Limb (tissue), 2 donors: Measurements from ENCODE around the gene FAM221B.

Experiments
- DNase-seq, 2 donors: peaks; one replicate each; pipeline ENCODE4 v3.0.0-alpha.2; 2016; ENCODE audit errors: extremely low spot score in 2 of 2

FAM221B gene

GRCh38 chr9:35847792-35848572 is 19.4 kb upstream of the FAM221B start:
- DNase-seq: peak in 1 of 2 donors; percentile 23

GRCh38 chr9:35845824-35846771 is 17.6 kb upstream of the FAM221B start:
- no peak for DNase-seq

- peak in 1 of 2 donors; percentile 90 for DNase-seq
Observed at GRCh38 chr9:35844628-35845270, 16.2 kb upstream of the FAM221B start.

DNA sequence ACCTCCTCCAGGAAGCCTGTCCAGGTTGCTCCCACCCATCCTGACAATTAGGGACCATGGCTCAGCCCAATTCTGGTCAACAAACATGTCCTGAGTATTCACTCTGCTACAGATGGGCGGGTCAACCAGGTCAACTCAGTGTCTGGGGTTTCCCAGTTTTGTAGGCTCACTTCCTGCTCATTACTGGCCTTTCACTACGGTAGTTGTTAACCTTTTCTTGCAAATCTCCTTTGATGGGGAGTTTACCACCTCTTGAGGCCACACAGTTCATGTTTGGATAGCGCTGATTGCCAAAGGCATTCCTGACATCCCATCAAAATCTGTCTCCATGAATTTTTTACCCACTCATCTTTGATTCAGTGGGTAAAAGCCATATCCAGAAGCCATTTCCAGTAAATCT is 14.3 kb upstream of the FAM221B start:
- no peak for DNase-seq

DNA sequence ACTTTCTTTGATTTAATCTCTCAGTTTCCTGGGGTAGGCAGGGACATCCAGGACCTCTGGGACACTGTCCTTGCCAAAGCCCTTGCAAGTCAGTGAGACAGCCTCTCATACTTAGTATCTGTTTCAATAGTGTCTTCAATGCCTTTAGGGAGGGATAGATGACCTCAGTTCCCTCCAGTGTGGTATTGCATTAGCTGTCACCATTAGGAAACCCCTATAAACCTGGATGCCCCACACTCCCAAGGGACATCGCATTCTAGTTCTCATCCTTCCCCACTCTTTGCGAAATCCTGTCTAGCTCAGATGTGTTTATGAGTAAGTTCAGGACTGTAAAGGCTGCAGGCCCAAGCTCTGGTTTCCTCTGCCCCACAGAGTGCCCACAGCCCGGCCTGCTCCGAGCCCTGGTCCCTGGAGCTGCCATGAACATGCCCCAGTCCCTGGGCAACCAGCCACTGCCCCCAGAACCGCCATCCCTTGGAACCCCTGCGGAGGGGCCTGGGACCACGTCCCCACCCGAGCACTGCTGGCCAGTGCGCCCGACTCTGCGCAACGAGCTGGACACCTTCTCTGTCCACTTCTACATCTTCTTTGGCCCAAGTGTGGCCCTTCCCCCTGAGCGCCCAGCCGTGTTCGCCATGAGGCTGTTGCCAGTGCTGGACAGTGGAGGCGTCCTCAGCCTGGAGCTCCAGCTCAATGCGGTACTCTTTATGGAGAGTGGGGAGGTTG is 13.7 kb upstream of the FAM221B start:
- no peak for DNase-seq

- DNase-seq: no peak
Observed at GRCh38 chr9:35841645-35841900, 13.0 kb upstream of the FAM221B start.

GRCh38 chr9:35840881-35841644 is 12.5 kb upstream of the FAM221B start:
- no peak for DNase-seq

DNA sequence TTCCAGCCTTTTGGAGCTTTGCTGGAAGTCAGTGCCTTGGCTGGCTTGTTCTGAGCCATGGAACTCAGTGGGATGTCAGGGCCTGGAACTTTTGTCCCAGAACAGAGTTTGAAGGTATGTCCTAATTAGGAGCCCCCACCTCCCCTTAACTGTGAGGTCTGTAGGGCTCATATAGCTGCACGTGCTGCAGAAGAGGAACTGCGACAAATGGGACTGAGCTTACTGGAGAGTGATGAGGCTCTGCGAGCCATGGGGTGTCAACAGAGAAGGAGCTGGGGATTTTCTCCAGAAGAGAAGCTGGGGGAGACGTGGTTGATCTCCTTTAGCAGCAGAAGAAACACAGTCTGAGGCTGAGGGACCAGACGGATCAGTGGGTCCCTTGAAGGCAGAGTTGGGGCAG is 11.4 kb upstream of the FAM221B start:
- no peak for DNase-seq

DNA sequence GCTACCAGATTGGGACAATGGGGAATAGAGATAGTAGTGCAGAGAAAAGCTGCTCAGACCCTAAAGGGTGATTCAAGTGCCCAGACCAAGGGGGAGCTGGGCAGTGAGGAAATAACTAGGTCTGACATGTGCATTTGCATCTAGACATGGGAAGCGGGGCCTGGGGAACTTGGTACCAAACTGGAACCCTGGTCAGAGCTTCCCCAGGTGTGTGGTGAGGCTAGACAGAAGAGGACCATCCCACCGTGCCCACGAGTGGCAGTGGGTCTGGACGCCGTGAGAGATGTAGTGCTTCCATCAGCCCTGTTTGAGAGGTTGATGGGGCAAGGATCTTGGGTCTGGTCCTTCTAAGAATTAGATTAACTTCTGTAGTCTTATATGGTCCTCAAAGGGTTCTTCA is 8.1 kb upstream of the FAM221B start:
- no peak for DNase-seq

- no peak for DNase-seq
Observed at GRCh38 chr9:35835766-35836165, 7.2 kb upstream of the FAM221B start.

- no peak for DNase-seq
Observed at GRCh38 chr9:35835216-35835632, 6.7 kb upstream of the FAM221B start.

DNA sequence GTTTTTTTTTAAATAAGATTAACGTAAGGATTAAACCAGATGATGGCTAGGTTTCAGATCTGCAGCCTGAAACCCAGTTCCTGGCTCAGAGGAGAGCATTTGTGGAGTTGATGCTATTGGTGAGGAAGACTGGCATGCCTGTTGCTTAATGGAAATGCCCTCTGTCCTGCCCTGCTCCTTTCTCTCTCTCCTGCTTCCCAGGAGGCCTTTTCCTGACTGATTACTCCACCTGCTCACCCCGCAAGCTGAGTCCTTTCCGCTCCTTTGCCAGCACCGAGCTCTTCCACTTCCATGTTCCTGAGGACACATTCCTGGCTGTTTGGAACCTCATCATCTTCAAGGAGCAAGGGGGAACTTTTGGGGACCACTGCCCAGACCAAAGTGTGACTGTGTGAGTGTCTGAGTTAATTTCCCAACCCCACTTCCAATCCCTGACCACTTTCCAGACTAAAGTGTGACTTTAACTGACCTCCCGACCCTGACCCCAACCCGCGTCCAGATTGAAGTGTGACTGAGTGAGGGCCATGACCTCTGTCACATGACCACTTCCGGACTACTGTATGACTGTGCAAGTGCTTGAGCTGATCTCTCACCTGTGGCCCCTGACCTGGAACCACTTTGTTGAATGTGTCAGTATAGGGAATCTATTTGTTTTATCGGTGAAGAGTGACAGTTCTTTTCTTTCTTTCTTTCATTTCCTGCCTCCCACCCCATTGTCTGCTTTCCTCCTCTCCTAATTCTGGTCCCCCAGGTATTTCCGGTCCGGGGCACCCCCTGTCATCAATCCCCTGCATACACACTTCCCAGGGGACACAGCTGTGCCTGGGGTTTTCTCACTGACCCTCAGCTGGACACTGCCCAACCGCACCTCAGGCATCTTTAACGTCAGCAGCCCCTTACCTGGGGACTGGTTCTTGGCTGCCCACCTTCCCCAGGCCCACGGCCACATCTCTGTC is 6.0 kb upstream of the FAM221B start:
- DNase-seq: no peak

- no peak for DNase-seq
Observed at GRCh38 chr9:35832814-35833213, 4.3 kb upstream of the FAM221B start.

- no peak for DNase-seq
Observed at GRCh38 chr9:35831040-35831439, 2.5 kb upstream of the FAM221B start.

DNA sequence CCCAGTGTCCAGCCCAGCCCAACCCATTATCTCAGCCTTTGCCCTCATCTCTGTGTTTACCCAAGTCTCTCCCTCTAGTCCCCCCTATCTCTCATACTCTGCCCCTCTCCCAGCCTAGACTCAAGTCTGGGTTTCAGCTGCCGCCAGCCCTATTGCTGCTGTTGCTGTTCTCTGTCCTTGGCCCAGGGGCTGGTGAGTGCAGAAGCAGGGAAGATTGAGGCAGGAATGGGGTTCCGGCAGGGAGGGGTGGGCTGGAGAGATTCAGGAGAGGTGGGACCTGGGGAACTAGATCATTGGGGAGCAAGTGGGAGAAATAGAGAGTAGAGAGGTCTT is 1.2 kb upstream of the FAM221B start:
- no peak for DNase-seq

GRCh38 chr9:35829084-35829763 is 692 bp upstream of the FAM221B start, which contains the start of gene TMEM8B:
TMEM8B (plus strand) TSS chr9:35829228; CDS start chr9:35829448, 220 bp downstream.
- peak; percentile 94 to 98 for DNase-seq

DNA sequence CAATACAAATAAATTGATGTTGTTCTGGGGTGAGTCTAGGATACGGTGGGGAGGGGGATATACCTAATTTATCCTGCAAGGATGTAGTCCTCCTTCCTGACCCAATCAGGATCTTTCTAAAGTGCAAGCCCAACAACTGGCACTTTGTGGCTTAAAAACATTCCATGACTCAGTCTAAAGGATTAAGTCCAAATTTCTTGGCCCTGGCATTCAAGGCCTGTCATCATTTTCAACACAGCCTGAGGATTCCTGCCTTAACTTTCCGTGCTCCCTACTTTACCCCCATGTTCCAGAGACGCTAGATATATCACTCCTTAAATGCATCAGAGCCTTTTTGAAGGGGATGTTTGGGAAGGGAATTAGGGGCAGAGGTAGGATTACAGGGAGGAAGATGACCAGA is 1.0 kb downstream of the FAM221B start:
- no peak for DNase-seq

GRCh38 chr9:35826071-35826701 is 2.3 kb downstream of the FAM221B start:
- peak in 1 of 2 donors; percentile 65 for DNase-seq

DNA sequence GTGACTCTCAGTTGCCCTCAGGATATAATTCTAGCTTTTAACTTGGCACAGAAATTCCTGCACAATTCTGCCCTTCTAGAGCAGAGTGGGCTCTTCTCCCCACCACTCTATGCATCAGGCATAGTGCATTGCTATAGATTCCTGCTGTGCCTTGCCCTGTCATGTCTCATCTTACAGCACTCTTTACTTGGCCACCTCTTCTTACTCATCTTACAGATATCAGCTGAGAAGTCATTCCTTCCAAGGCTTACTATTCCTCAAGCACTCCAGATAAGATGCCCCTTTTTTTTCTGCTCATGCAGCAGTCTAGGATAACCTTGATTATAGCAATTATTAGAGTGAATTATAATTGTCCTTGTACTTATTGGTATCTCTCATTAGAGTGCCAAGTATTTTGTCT is 5.6 kb downstream of the FAM221B start:
- DNase-seq: no peak
